Fibroblast of pulmonary artery (primary cell): ENCODE data around the gene PHACTR3.

Experiments
- DNase-seq: peaks from one replicate; pipeline ENCODE4 v3.0.0-alpha.2; 2010; ENCODE audit warnings: low read depth
- H3K4me3 ChIP-seq: replicated peaks from 2 replicates; pipeline ENCODE4 v1.5.1; 2011; ENCODE audit warnings: low read depth, mild to moderate bottlenecking, control low read depth, low read length, moderate library complexity
- CTCF ChIP-seq: IDR thresholded peaks from 2 replicates; pipeline ENCODE4 v1.5.1; 2011; ENCODE audit warnings: mild to moderate bottlenecking, control low read depth, low read length, inconsistent platforms; ENCODE audit errors: missing control alignments

PHACTR3 gene

GRCh38 chr20:59832406-59833363, 228.3 kb downstream of the PHACTR3 start:
- no peak overlapping the region for H3K4me3 ChIP-seq
- TF ChIP-seq CTCF = no peak
- no peak for DNase-seq

GRCh38 chr20:59835057-59835447, 230.7 kb downstream of the PHACTR3 start:
- no peak for TF ChIP-seq CTCF
- no peak for DNase-seq
- no peak overlapping the region for H3K4me3 ChIP-seq

- no peak for TF ChIP-seq CTCF
- DNase-seq = peak; percentile 14
- no peak overlapping the region for H3K4me3 ChIP-seq
Measured at GRCh38 chr20:59835448-59836395, 231.4 kb downstream of the PHACTR3 start.

- DNase-seq = no peak
- TF ChIP-seq CTCF = no peak
- H3K4me3 ChIP-seq = no peak overlapping the region
Measured at GRCh38 chr20:59836767-59837166, 232.4 kb downstream of the PHACTR3 start.

DNA sequence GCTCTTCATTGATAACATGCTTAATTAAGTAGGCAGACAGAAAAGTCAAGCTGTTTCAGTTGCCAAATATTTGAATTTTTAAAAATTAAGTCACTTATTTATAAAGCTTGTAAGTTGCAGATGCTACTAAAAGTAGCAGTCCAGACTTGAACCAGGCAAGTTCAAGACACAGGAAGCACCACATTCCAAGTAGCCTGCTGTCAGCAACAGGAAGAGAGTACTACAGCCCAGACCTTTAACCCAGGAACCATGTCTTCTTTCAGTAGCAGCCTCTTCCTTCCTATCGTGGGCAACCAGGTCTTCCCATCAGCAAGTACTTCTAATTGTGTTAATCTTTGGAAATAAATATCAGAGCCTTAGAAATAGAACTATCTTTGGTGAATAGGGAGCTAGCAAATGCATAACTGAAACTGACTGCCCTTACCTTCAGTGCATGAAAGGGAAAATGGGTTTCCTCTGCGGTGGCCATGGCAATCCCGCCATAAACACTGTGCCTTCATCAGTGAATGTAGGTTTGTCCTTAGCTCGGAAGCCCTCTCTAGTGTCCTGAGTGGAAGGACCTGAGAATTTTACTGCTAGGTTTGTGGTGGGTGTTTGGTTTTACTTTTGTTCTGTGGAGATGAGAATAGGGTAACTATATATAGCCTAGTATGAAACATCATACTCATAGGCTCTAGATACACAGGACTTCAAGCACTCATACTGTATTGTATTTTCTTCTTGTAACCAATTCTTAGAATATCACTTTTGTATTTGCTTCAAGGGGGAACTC, 233.5 kb downstream of the PHACTR3 start:
- TF ChIP-seq CTCF = no peak
- no peak for DNase-seq
- no peak overlapping the region for H3K4me3 ChIP-seq

GRCh38 chr20:59839400-59839799, 235.1 kb downstream of the PHACTR3 start:
- TF ChIP-seq CTCF = no peak
- DNase-seq = no peak
- H3K4me3 ChIP-seq = no peak overlapping the region
